Brain microvascular endothelial cell (primary cell): Measurements from ENCODE around the gene GAP43.
A peak's percentile ranks its signal among the peaks of the same experiment; 100 is the strongest.

Source experiments
- DNase-seq: peaks from one replicate; pipeline ENCODE4 v3.0.0-alpha.2; 2020
- H3K27ac ChIP-seq: fragments of 250-450 bp; sonication (Bioruptor Pico); 2 replicates; pipeline ENCODE4 v1.5.1; 2020; ENCODE audit warnings: mild to moderate bottlenecking, moderate library complexity
- H3K27me3 ChIP-seq: fragments of 250-450 bp; sonication (Bioruptor Pico); replicated peaks from 2 replicates; pipeline ENCODE4 v1.5.1; 2020; ENCODE audit warnings: mild to moderate bottlenecking
- H3K36me3 ChIP-seq: fragments of 250-450 bp; sonication (Bioruptor Pico); replicated peaks from 2 replicates; pipeline ENCODE4 v1.5.1; 2020; ENCODE audit warnings: mild to moderate bottlenecking
- H3K4me3 ChIP-seq: 2 replicates; pipeline ENCODE4 v1.5.1; 2011; ENCODE audit warnings: low read depth, mild to moderate bottlenecking, control low read depth, low read length, moderate library complexity
- CTCF ChIP-seq: IDR thresholded peaks from 2 replicates; pipeline ENCODE4 v1.5.1; 2011; ENCODE audit warnings: low read depth, mild to moderate bottlenecking, moderate library complexity, low read length, control low read depth, inconsistent platforms; ENCODE audit errors: missing control alignments
- in situ Hi-C: cut with HindIII; loops from 2 replicates; pipeline ENCODE4 v1.10.0; 2017; ENCODE audit warnings: low sequenced_read_pairs, low pct_ligation_motif_present

The GAP43 gene

GRCh38 chr3:115660646-115661337, 37.5 kb downstream of the GAP43 start:
- Histone ChIP-seq H3K27me3 (no peaks in the 10 kb centered on the region), H3K36me3 (no peaks in the 10 kb centered on the region), H3K27ac (no peak overlapping the region), H3K4me3 (no peak overlapping the region)
- no peak for DNase-seq
- in situ Hi-C loops = loop anchor here (25.0 kb wide), 1 partner anchor 448 kb away; no protein-coding TSS in a partner anchor
- no peak for TF ChIP-seq CTCF

GRCh38 chr3:115662356-115662755, 39.0 kb downstream of the GAP43 start:
- Histone ChIP-seq H3K27ac (no peak overlapping the region), H3K27me3 (no peaks in the 10 kb centered on the region), H3K4me3 (no peak overlapping the region), H3K36me3 (no peaks in the 10 kb centered on the region)
- in situ Hi-C loops = loop anchor here (25.0 kb wide), 1 partner anchor 450 kb away; no protein-coding TSS in a partner anchor
- TF ChIP-seq CTCF = no peak
- DNase-seq = no peak

- in situ Hi-C loops = loop anchor here (25.0 kb wide), 1 partner anchor 451 kb away; no protein-coding TSS in a partner anchor
- Histone ChIP-seq H3K27ac (no peak overlapping the region), H3K4me3 (no peak overlapping the region), H3K36me3 (no peaks in the 10 kb centered on the region), H3K27me3 (no peaks in the 10 kb centered on the region)
- no peak for TF ChIP-seq CTCF
- no peak for DNase-seq
Measured at GRCh38 chr3:115663414-115663813, 40.1 kb downstream of the GAP43 start.

GRCh38 chr3:115666081-115666480, 42.8 kb downstream of the GAP43 start:
- DNase-seq = no peak
- H3K27me3 ChIP-seq = no peaks in the 10 kb centered on the region
- H3K27ac ChIP-seq = no peak overlapping the region
- no peak overlapping the region for H3K4me3 ChIP-seq
- in situ Hi-C loops = loop anchor here (25.0 kb wide), 1 partner anchor 454 kb away; no protein-coding TSS in a partner anchor
- TF ChIP-seq CTCF = no peak
- H3K36me3 ChIP-seq = no peaks in the 10 kb centered on the region

GRCh38 chr3:115666920-115667737, 43.8 kb downstream of the GAP43 start:
- Histone ChIP-seq H3K4me3 (no peak overlapping the region), H3K27me3 (no peaks in the 10 kb centered on the region), H3K36me3 (no peaks in the 10 kb centered on the region), H3K27ac (no peak overlapping the region)
- no peak for DNase-seq
- in situ Hi-C loops = loop anchor here (25.0 kb wide), 1 partner anchor 455 kb away; no protein-coding TSS in a partner anchor
- peak; percentile 26 for TF ChIP-seq CTCF
